Glutamatergic neuron (in vitro differentiated cells): Measurements from ENCODE around the gene CATSPER1. TPM values are rescaled to one million over a fixed set of nuclear protein-coding genes. Genes with fewer than 3 reads are reported as not detected.

Experiments
- DNase-seq: peaks from one replicate; pipeline ENCODE4 v3.0.0; 2022
- H3K27ac Mint-ChIP-seq: one replicate; pipeline ENCODE4 v1.8.0; 2020; ENCODE audit warnings: mild to moderate bottlenecking, mixed read lengths, inconsistent platforms; ENCODE audit not compliant: unreplicated experiment
- H3K27me3 Mint-ChIP-seq: one replicate; pipeline ENCODE4 v1.8.0; 2020; ENCODE audit warnings: mild to moderate bottlenecking, moderate library complexity, mixed read lengths, inconsistent platforms; ENCODE audit not compliant: unreplicated experiment
- H3K36me3 Mint-ChIP-seq: one replicate; pipeline ENCODE4 v1.8.0; 2020; ENCODE audit warnings: mild to moderate bottlenecking, mixed read lengths, inconsistent platforms; ENCODE audit not compliant: unreplicated experiment
- H3K4me1 Mint-ChIP-seq: one replicate; pipeline ENCODE4 v1.8.0; 2020; ENCODE audit warnings: mild to moderate bottlenecking, low read depth, mixed read lengths, inconsistent platforms; ENCODE audit not compliant: unreplicated experiment
- H3K4me3 Mint-ChIP-seq: one replicate; pipeline ENCODE4 v1.8.0; 2020; ENCODE audit warnings: mild to moderate bottlenecking, mixed read lengths, inconsistent platforms; ENCODE audit not compliant: unreplicated experiment
- H3K9me3 Mint-ChIP-seq: one replicate; pipeline ENCODE4 v1.8.0; 2020; ENCODE audit warnings: mild to moderate bottlenecking, moderate library complexity, mixed read lengths, inconsistent platforms; ENCODE audit not compliant: unreplicated experiment
- total RNA-seq: library from RNA; stranded (reverse); fragmentation: NEBNext Ultra II Directional; extraction: Animal tissue kit (Norgen Biotek cat#: 25700); gene quantifications from one replicate; pipeline ENCODE4 v1.2.1, GENCODE V29; 2021; ENCODE audit not compliant: unreplicated experiment
- TF ChIP-seq, protein P1 (sequence below): fragments of 200-600 bp; sonication (generic); IDR thresholded peaks from one replicate; pipeline ENCODE4 v1.5.0; 2021; ENCODE audit not compliant: partially characterized antibody, unreplicated experiment

Gene CATSPER1
- total RNA-seq, 1 donor from 2014 or later = not detected

DNA sequence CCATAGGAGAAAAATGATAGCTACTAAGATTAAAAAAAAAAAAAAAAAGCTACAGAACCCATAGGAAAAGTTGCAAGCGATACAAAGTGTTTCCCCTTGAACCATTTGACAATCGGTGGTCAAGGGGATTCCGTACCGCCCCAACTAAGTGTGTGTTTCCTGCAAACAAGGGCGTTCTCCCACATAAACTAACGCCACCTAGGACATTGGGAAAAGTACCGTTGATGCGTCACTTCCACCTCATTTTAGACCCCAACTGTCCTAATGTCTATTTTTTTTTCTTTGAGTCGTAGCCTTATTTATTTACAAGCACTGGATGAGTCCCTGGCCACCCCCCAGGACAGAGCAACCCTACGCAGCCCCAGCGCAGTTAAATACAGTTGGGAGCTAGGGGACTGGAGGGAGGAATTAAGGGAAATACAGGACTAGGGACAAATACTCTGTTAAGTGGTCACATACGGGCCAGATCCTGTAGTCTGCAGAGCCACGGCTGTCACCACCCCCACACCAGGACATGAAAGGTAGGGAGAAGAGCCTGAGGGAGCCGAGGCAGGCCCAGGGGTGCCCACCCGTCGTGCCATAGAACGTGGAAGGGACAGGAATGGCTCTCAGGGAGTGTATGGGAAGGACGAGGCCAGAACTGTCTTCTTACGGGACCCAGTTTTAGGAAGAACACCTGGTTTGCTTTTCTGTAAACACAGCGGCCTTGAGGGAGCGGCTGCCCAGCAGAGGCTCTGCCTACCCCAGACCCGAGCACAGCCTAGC lies 43.3 kb downstream of the CATSPER1 start:
- TF ChIP-seq, protein P1, sequence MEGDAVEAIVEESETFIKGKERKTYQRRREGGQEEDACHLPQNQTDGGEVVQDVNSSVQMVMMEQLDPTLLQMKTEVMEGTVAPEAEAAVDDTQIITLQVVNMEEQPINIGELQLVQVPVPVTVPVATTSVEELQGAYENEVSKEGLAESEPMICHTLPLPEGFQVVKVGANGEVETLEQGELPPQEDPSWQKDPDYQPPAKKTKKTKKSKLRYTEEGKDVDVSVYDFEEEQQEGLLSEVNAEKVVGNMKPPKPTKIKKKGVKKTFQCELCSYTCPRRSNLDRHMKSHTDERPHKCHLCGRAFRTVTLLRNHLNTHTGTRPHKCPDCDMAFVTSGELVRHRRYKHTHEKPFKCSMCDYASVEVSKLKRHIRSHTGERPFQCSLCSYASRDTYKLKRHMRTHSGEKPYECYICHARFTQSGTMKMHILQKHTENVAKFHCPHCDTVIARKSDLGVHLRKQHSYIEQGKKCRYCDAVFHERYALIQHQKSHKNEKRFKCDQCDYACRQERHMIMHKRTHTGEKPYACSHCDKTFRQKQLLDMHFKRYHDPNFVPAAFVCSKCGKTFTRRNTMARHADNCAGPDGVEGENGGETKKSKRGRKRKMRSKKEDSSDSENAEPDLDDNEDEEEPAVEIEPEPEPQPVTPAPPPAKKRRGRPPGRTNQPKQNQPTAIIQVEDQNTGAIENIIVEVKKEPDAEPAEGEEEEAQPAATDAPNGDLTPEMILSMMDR = no peak
- Mint-ChIP-seq H3K4me1 (no peaks in the 10 kb centered on the region), H3K4me3 (no peak overlapping the region), H3K9me3 (no peaks in the 10 kb centered on the region), H3K36me3 (no peaks in the 10 kb centered on the region), H3K27me3 (no peaks in the 10 kb centered on the region), H3K27ac (no peak overlapping the region)
- DNase-seq = no peak

GRCh38 chr11:65981972-65982823 lies 44.1 kb downstream of the CATSPER1 start:
- no peak overlapping the region for H3K4me3 Mint-ChIP-seq
- H3K9me3 Mint-ChIP-seq = no peaks in the 10 kb centered on the region
- no peaks in the 10 kb centered on the region for H3K4me1 Mint-ChIP-seq
- no peaks in the 10 kb centered on the region for H3K27me3 Mint-ChIP-seq
- no peak for DNase-seq
- TF ChIP-seq, protein P1 = no peak
- no peaks in the 10 kb centered on the region for H3K36me3 Mint-ChIP-seq
- no peak overlapping the region for H3K27ac Mint-ChIP-seq

GRCh38 chr11:65981101-65981740 lies 45.1 kb downstream of the CATSPER1 start:
- H3K4me3 Mint-ChIP-seq = no peak overlapping the region

DNA sequence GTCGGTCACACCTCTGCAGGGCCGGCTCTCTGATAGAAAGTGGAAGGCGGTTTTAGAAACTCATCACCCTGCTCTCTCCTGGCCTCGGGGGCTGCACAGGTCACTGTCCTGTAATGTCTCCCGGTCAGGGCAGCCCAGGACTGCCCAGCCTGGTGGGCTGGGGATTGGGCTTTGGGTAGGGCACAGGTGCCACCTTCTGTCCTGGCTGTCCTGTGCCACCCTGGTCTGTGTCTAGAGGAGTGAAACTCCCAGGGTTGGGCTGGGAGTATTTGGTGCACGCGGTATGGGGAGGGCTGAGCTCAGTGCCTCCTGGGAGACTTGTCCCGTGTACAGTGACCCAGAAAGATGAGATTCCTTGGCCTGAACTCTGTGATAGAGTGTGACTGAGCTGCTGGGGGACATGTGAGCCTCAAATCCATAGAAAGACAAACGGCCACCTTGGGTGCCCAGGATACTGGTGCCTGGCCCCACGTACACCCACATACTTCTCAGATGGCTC lies 47.0 kb downstream of the CATSPER1 start:
- TF ChIP-seq, protein P1 = no peak
- DNase-seq = no peak
- H3K4me1 Mint-ChIP-seq = peaks cover 6% of the 10 kb centered on the region

More at GRCh38 chr11:65981101-65981740, 45.1 kb downstream of the CATSPER1 start:
- Mint-ChIP-seq H3K27me3 (no peaks in the 10 kb centered on the region), H3K4me1 (no peaks in the 10 kb centered on the region), H3K9me3 (no peaks in the 10 kb centered on the region), H3K27ac (no peak overlapping the region), H3K36me3 (no peaks in the 10 kb centered on the region)
- no peak for DNase-seq
- TF ChIP-seq, protein P1 = no peak

More for the DNA sequence above, 47.0 kb downstream of the CATSPER1 start:
- peaks cover 2% of the 10 kb centered on the region for H3K27me3 Mint-ChIP-seq
- peaks cover 3% of the 10 kb centered on the region for H3K9me3 Mint-ChIP-seq
- H3K4me3 Mint-ChIP-seq = no peak overlapping the region
- H3K36me3 Mint-ChIP-seq = no peaks in the 10 kb centered on the region
- H3K27ac Mint-ChIP-seq = no peak overlapping the region
